ENCODE results near the gene SGPP1.
"Not testable (repeated sequence)": the region's sequence is repeated elsewhere in the genome, so short reads cannot be mapped to it uniquely, and the experiment has no call there.

The SGPP1 gene

GRCh38 chr14:63725786-63726460 is 1.9 kb downstream of the SGPP1 start:
- DNase-seq = no peak

DNA sequence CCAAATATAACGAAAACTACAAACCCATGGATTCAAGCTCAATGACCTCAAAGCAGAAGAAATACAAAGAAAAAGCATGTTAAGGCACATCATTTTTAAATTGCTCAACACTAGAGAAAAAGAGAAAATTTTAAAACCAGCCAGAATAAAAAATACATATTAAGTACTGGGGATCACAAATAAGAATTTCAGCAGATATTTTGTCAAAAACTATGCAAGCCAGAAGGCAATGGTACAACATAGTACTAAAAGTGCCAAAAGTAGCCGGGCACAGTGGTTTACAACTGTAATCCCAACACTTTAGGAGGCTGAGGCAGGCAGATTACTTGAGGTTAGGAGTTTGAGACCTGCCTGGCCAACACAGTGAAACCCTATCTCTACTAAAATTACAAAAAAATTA is 10.2 kb downstream of the SGPP1 start:
- peak; percentile 24 for DNase-seq

- no peak for DNase-seq
These were observed 12.5 kb downstream of the SGPP1 start for GRCh38 chr14:63715360-63715759.

DNA sequence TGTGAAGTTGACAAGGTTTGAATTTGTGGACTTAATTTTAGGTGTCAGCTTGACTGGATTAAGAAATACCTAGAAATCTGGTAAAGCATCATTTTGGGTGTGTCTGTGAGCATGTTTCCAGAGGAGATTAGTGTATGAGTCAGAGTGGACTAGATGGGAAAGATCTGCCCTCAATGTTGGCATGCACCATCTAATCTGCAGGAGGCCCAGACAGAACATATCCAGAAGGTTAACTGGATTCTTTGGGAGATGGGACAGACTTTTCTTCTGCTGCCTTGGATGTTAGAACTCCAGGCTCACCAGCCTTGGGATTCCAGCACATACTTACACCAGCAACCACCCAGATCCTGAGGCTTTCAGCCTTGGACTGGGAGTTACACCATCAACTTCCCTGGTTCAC is 14.1 kb downstream of the SGPP1 start:
- no peak for DNase-seq

GRCh38 chr14:63713058-63713457 is 14.8 kb downstream of the SGPP1 start:
- DNase-seq = no peak

GRCh38 chr14:63712123-63712522 is 15.7 kb downstream of the SGPP1 start:
- DNase-seq = no peak

DNA sequence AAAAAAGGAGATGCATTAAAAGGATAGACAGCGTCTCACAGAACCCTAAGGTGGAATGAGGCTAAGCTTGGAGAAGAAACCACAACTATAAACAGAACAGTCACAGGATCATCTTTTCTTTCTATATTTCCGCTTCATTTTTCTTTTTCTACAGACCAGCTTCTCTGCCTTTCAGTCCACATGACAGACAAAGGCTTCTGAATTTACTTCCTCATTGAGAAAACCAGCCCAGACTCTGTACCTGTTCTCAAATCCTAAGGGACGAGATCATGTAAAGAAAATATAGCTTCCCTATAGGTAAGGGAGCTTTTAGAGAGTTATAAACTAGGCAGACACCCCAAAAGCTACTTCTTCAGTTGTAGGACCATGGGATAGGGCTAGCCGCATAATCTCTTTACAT is 17.4 kb downstream of the SGPP1 start:
- no peak for DNase-seq

DNA sequence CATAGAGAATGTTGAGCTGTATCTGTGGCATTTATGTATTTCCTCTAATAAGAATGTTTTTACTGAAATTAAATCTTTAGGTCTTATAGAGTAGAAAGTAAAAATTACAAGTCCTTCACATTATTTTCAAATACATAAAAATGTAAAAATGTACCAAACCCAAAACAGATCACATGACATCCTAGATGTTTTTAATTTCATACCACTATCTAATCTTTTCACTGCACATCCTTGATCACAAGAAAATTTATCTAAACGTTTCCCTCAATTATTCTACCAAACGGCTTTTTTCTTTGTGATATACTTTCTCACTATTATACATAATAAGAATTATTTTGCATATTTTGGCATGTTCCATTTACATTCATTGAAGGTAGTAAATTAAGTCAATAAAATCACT is 18.3 kb downstream of the SGPP1 start:
- DNase-seq = no peak

GRCh38 chr14:63707216-63707615 is 20.6 kb downstream of the SGPP1 start:
- DNase-seq = no peak

DNA sequence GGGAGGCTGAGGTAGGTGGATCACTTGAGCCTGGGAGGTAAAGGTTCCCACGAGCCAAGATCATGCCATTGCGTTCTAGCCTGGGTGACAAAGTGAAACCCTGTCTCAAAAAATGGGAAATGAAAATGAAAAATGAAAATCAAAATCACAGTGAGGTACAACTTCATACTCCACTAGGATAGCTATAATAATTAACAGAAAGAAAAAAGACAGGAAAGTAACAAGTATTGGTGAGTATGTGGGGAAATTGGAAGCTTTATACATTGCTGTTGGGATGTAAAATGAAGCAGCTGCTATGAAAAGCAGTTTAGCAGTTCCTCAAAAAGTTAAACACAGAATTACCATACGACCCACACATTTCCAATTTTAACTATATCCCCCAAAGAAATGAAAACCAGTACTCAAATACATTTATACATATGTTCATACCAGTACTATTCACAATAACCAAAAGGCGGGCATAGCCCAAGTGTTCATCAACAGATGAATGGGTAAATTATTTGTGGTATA is 22.2 kb downstream of the SGPP1 start:
- DNase-seq = no peak

GRCh38 chr14:63702530-63702929 is 25.3 kb downstream of the SGPP1 start:
- DNase-seq = not testable (repeated sequence)

- DNase-seq = no peak
These were observed 26.1 kb downstream of the SGPP1 start for GRCh38 chr14:63701606-63702299.

- DNase-seq = no peak
These were observed 35.4 kb downstream of the SGPP1 start for GRCh38 chr14:63692310-63693020.

- DNase-seq = no peak
These were observed 38.7 kb downstream of the SGPP1 start for GRCh38 chr14:63689132-63689531.

GRCh38 chr14:63686926-63687325 is 40.9 kb downstream of the SGPP1 start:
- DNase-seq = no peak

DNA sequence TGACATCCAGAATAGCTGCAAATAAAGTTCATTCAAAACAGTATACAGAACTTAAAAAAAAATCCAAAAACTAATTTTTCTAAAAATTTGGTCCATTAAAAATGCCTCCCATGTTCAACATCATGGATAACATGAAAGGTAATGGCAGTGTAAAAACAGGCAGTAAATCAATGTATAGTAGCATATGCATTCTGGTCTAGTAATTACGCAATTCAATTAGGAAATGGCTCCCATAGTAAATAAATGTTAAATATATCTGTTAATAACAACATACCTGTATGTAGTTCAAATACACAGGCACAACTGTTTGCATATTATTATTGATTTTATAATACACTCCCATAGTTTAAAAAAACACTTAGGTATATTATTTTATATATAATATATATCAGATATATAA is 42.5 kb downstream of the SGPP1 start:
- DNase-seq = no peak

DNA sequence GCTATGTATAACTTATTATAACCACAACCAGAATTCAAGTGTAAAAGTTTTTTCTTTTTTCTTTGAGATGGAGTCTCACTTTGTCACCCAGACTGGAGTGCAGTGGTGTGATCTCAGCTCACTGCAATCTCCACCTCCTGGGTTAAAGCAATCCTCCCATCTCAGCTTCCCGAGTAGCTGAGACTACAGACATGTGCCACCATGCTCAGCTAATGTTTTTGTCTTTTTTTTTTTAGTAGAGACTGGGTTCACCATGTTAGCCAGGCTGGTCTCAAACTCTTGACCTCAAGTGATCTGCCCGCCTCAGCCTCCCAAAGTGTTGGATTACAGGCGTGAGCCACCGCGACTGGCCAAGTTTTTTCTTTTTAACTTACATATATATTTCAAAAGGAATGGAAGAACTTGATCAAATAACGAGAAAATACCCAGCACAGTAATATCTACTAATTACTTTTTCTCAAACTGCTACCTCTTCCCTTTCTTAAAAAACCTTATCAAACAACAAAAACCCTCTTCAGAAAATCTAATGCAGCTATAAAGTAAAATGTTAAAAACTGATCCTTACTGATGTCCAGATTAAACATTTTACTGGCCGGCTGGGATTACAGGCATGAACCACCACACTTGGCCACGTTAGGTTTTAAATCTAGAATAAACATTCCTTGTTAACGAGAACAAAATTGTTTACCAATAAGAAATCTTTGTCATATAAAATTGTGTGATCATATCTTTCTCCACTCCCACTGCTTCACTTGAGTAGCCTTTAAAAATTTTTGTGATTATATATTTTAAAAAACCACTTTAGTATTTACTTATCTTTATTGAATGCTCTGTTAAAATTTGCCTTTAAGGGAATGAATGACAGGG is 44.9 kb downstream of the SGPP1 start:
- DNase-seq = no peak

GRCh38 chr14:63678536-63678935 is 49.3 kb downstream of the SGPP1 start:
- DNase-seq = no peak

DNA sequence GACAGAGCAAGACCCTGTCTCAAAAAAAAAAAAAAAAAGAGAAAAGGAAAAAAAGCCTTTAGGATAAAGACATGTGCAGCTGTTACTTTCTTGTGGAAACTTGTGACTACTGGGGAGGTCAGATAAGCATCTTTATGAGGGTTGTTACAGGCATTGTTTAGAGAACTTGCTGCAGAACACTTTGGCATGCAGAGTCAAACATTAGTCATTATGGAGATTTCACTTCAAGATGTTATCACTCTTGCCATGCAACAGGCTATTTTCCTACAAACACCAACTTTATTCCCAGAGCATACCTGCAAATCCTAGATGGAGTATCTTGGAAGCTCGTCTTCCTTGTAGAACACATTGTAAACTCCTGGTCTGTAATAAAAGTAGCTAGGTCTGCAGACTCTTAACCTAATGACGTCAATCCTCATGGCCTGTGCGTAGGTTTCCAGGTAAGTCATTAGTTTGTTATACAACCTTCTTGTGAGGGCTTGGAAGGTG is 49.9 kb downstream of the SGPP1 start:
- no peak for DNase-seq

DNA sequence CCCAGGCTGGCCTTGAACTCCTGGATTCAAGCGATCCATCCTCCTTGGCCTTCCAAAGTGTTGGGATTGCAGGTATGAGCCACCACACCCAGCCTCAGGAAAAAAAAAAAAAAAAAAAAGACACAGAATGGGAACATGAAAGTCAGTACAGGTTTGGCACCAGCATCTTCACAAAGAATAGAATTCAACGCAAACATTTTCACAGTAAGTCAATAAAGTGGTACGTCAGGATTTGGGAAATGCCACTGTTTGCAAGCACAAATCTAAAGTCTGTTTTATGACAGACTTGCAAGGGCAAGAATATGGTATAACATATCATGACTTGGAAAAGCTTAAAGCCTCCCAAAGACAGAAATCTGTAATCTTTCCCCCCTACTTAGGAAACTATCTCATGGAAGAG is 51.2 kb downstream of the SGPP1 start:
- DNase-seq = no peak

- DNase-seq = no peak
These were observed 53.9 kb downstream of the SGPP1 start for GRCh38 chr14:63673886-63674497.

GRCh38 chr14:63673255-63673654 is 54.6 kb downstream of the SGPP1 start:
- DNase-seq = no peak

All from central memory CD4-positive, alpha-beta T cell (primary cell).